ENCODE measurements around the gene DOK5. TPM values are rescaled to one million over a fixed set of nuclear protein-coding genes. Genes with fewer than 3 reads are reported as not detected.

DOK5 gene
- total RNA-seq, 3 donors from 2014 or later (not counting 1 experiment from before 2014, with no cell fraction given), result not detected

DNA sequence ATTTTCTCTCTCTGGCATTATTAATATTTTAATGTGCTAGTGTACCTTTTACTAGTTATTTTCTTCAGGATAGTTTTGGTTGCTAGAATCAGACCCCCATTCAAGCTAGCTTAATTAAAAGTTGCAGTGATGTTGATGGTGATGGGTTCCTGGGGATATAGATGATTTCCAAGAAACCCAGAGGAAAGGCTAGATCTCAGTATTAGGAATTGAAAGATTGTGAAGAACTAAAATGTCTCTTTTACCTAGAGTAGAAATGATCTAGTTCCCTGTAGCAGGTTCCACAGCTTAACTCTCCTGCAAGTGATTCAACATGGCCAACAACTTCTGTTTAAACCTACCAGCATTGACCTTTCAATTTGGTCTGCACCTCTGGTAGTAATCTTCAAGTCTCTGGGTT lies 78.6 kb downstream of the DOK5 start:
- H3K27ac ChIP-seq (ENCODE audit: low read length), result no peak overlapping the region
- Mint-ChIP-seq H3K36me3 (no peaks in the 10 kb centered on the region), H3K4me1 (no peaks in the 10 kb centered on the region), H3K4me3 (no peak overlapping the region), H3K9me3 (peaks cover 0 to 2% of the 10 kb centered on the region in 2 donors), H3K27me3 (ENCODE audit: low read depth in 2 of 2) (peaks cover 0 to 4% of the 10 kb centered on the region in 2 donors), H3K27ac (no peak overlapping the region)
- no peak for DNase-seq
- no peaks in the 10 kb centered on the region for H3K36me3 ChIP-seq (ENCODE audit: control insufficient read depth, insufficient read depth, low read length)
- ATAC-seq, result no peak
- H3K4me1 ChIP-seq (ENCODE audit: control insufficient read depth, insufficient read depth, low read length), result no peaks in the 10 kb centered on the region
- intact Hi-C loops (cut with micrococcal nuclease), result no loop called here
- no peaks in the 10 kb centered on the region for H3K27me3 ChIP-seq (ENCODE audit: control insufficient read depth, insufficient read depth, low read length)
- TF ChIP-seq, protein P1, sequence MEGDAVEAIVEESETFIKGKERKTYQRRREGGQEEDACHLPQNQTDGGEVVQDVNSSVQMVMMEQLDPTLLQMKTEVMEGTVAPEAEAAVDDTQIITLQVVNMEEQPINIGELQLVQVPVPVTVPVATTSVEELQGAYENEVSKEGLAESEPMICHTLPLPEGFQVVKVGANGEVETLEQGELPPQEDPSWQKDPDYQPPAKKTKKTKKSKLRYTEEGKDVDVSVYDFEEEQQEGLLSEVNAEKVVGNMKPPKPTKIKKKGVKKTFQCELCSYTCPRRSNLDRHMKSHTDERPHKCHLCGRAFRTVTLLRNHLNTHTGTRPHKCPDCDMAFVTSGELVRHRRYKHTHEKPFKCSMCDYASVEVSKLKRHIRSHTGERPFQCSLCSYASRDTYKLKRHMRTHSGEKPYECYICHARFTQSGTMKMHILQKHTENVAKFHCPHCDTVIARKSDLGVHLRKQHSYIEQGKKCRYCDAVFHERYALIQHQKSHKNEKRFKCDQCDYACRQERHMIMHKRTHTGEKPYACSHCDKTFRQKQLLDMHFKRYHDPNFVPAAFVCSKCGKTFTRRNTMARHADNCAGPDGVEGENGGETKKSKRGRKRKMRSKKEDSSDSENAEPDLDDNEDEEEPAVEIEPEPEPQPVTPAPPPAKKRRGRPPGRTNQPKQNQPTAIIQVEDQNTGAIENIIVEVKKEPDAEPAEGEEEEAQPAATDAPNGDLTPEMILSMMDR (IDR thresholded peaks at IDR 0.05), result no peak
- no peaks in the 10 kb centered on the region for H3K9me3 ChIP-seq (ENCODE audit: control insufficient read depth, insufficient read depth, low read length)
- no peak overlapping the region for H3K4me3 ChIP-seq (ENCODE audit: low read length)

GRCh38 chr20:54555150-54555549 lies 79.8 kb downstream of the DOK5 start:
- Mint-ChIP-seq H3K4me1 (no peaks in the 10 kb centered on the region), H3K4me3 (no peak overlapping the region), H3K27me3 (ENCODE audit: low read depth in 2 of 2) (peaks cover 0 to 4% of the 10 kb centered on the region in 2 donors), H3K27ac (no peak overlapping the region), H3K36me3 (no peaks in the 10 kb centered on the region), H3K9me3 (peaks cover 0 to 2% of the 10 kb centered on the region in 2 donors)
- Histone ChIP-seq H3K27me3 (ENCODE audit: control insufficient read depth, insufficient read depth, low read length) (no peaks in the 10 kb centered on the region), H3K9me3 (ENCODE audit: control insufficient read depth, insufficient read depth, low read length) (no peaks in the 10 kb centered on the region), H3K4me1 (ENCODE audit: control insufficient read depth, insufficient read depth, low read length) (no peaks in the 10 kb centered on the region), H3K27ac (ENCODE audit: low read length) (no peak overlapping the region), H3K36me3 (ENCODE audit: control insufficient read depth, insufficient read depth, low read length) (no peaks in the 10 kb centered on the region), H3K4me3 (ENCODE audit: low read length) (no peak overlapping the region)
- TF ChIP-seq, protein P1 (IDR thresholded peaks at IDR 0.05), result no peak
- DNase-seq (no peak), ATAC-seq (no peak)
- 74% methylated on average over 3 of the region's 3 CpGs for WGBS (ENCODE audit: insufficient coverage)
- intact Hi-C loops (cut with micrococcal nuclease), result no loop called here

- no peaks in the 10 kb centered on the region for H3K36me3 Mint-ChIP-seq
- Histone ChIP-seq H3K9me3 (ENCODE audit: control insufficient read depth, insufficient read depth, low read length) (no peaks in the 10 kb centered on the region), H3K4me3 (ENCODE audit: low read length) (no peak overlapping the region), H3K27ac (ENCODE audit: low read length) (no peak overlapping the region), H3K27me3 (ENCODE audit: control insufficient read depth, insufficient read depth, low read length) (no peaks in the 10 kb centered on the region), H3K4me1 (ENCODE audit: control insufficient read depth, insufficient read depth, low read length) (no peaks in the 10 kb centered on the region), H3K36me3 (ENCODE audit: control insufficient read depth, insufficient read depth, low read length) (no peaks in the 10 kb centered on the region)
- no peak overlapping the region for H3K4me3 Mint-ChIP-seq
- TF ChIP-seq, protein P1 (IDR thresholded peaks at IDR 0.05), result no peak
- 96% methylated on average over 2 of the region's 2 CpGs for whole genome bisulfite sequencing (ENCODE audit: insufficient coverage)
- DNase-seq, result no peak
- intact Hi-C loops (cut with micrococcal nuclease), result no loop called here
- no peaks in the 10 kb centered on the region for H3K4me1 Mint-ChIP-seq
- peaks cover 0 to 4% of the 10 kb centered on the region in 2 donors for H3K27me3 Mint-ChIP-seq (ENCODE audit: low read depth in 2 of 2)
- ATAC-seq, result no peak
- peaks cover 0 to 2% of the 10 kb centered on the region in 2 donors for H3K9me3 Mint-ChIP-seq
- no peak overlapping the region for H3K27ac Mint-ChIP-seq
These were observed 81.0 kb downstream of the DOK5 start for GRCh38 chr20:54556406-54556805.

GRCh38 chr20:54557806-54558590 lies 82.6 kb downstream of the DOK5 start:
- peaks cover 0 to 4% of the 10 kb centered on the region in 2 donors for H3K27me3 Mint-ChIP-seq (ENCODE audit: low read depth in 2 of 2)
- no peaks in the 10 kb centered on the region for H3K27me3 ChIP-seq (ENCODE audit: control insufficient read depth, insufficient read depth, low read length)
- H3K36me3 Mint-ChIP-seq, result no peaks in the 10 kb centered on the region
- H3K27ac ChIP-seq (ENCODE audit: low read length), result no peak overlapping the region
- peaks cover 0 to 2% of the 10 kb centered on the region in 2 donors for H3K9me3 Mint-ChIP-seq
- TF ChIP-seq, protein P1 (IDR thresholded peaks at IDR 0.05), result no peak
- H3K36me3 ChIP-seq (ENCODE audit: control insufficient read depth, insufficient read depth, low read length), result no peaks in the 10 kb centered on the region
- H3K9me3 ChIP-seq (ENCODE audit: control insufficient read depth, insufficient read depth, low read length), result no peaks in the 10 kb centered on the region
- no peak overlapping the region for H3K4me3 ChIP-seq (ENCODE audit: low read length)
- intact Hi-C loops (cut with micrococcal nuclease), result no loop called here
- no peak overlapping the region for H3K27ac Mint-ChIP-seq
- no peaks in the 10 kb centered on the region for H3K4me1 ChIP-seq (ENCODE audit: control insufficient read depth, insufficient read depth, low read length)
- no peak overlapping the region for H3K4me3 Mint-ChIP-seq
- WGBS (ENCODE audit: insufficient coverage), result 100% methylated on average over 1 of the region's 3 CpGs
- no peaks in the 10 kb centered on the region for H3K4me1 Mint-ChIP-seq
- ATAC-seq (no peak), DNase-seq (no peak)
